GM23338 (cell line): ENCODE data around the gene MAPK9. TPM values are rescaled to one million over a fixed set of nuclear protein-coding genes. Genes with fewer than 3 reads are reported as not detected.

Experiments used
- ATAC-seq: fragments of 200-7000 bp; cut with Tn5 transposase; 3 replicates; pipeline ENCODE4 v1.9.1; 2020
- DNase-seq: peaks from one replicate; pipeline ENCODE4 v3.0.0-alpha.2; 2015; ENCODE audit warnings: low spot score
- H2AFZ ChIP-seq: fragments of 200-600 bp; sonication (generic); 2 replicates; pipeline ENCODE4 v1.8.0; 2016; ENCODE audit warnings: antibody characterized with exemption, mild to moderate bottlenecking, moderate library complexity
- H3F3A ChIP-seq: fragments of 200-600 bp; sonication (generic); replicated peaks from 2 replicates; pipeline ENCODE4 v1.8.0; 2017; ENCODE audit warnings: antibody characterized with exemption, mixed run types, low read depth
- H3K27ac ChIP-seq: fragments of 200-600 bp; sonication (generic); 2 replicates; pipeline ENCODE4 v1.6.1; 2016; ENCODE audit warnings: low read depth
- H3K27me3 ChIP-seq: fragments of 200-600 bp; sonication (generic); 2 replicates; pipeline ENCODE4 v1.8.0; 2016; ENCODE audit warnings: mild to moderate bottlenecking, mixed run types, moderate library complexity; ENCODE audit not compliant: insufficient read depth
- H3K36me3 ChIP-seq: fragments of 200-600 bp; sonication (generic); 2 replicates; pipeline ENCODE4 v1.8.0; 2016; ENCODE audit warnings: mild to moderate bottlenecking; ENCODE audit not compliant: insufficient read depth
- H3K4me1 ChIP-seq: fragments of 200-600 bp; sonication (generic); 2 replicates; pipeline ENCODE4 v1.8.0; 2016; ENCODE audit warnings: mild to moderate bottlenecking, moderate library complexity; ENCODE audit not compliant: insufficient read depth
- H3K4me2 ChIP-seq: fragments of 200-600 bp; sonication (generic); 2 replicates; pipeline ENCODE4 v1.7.1; 2017; ENCODE audit warnings: mixed run types
- H3K4me3 ChIP-seq: fragments of 200-600 bp; sonication (generic); 2 replicates; pipeline ENCODE4 v1.6.1; 2016; ENCODE audit warnings: mixed run types
- H3K79me2 ChIP-seq: fragments of 200-600 bp; sonication (generic); replicated peaks from 2 replicates; pipeline ENCODE4 v1.8.0; 2017; ENCODE audit warnings: mild to moderate bottlenecking; ENCODE audit not compliant: insufficient read depth
- H3K9me2 ChIP-seq: fragments of 200-600 bp; sonication (generic); 2 replicates; pipeline ENCODE4 v1.8.0; 2017; ENCODE audit not compliant: insufficient read depth
- H4K20me1 ChIP-seq: fragments of 200-600 bp; sonication (generic); replicated peaks from 2 replicates; pipeline ENCODE4 v1.8.0; 2017; ENCODE audit warnings: mild to moderate bottlenecking; ENCODE audit not compliant: insufficient read depth
- H3K27ac Mint-ChIP-seq: 2 replicates; pipeline ENCODE4 v1.8.0; 2020; ENCODE audit warnings: inconsistent platforms, mild to moderate bottlenecking, moderate library complexity, mixed read lengths
- H3K27me3 Mint-ChIP-seq: 3 replicates; pipeline ENCODE4 v1.8.0; 2022; ENCODE audit warnings: low read depth, mild to moderate bottlenecking, moderate library complexity, mixed read lengths, inconsistent platforms; ENCODE audit not compliant: insufficient read depth, poor library complexity
- H3K36me3 Mint-ChIP-seq: 3 replicates; pipeline ENCODE4 v1.8.0; 2021; ENCODE audit warnings: low read depth, mild to moderate bottlenecking, inconsistent platforms, moderate library complexity, mixed read lengths
- H3K4me1 Mint-ChIP-seq: 3 replicates; pipeline ENCODE4 v1.8.0; 2020; ENCODE audit warnings: mild to moderate bottlenecking, inconsistent platforms, mixed read lengths
- H3K4me3 Mint-ChIP-seq: 3 replicates; pipeline ENCODE4 v1.8.0; 2021; ENCODE audit warnings: moderate library complexity, mild to moderate bottlenecking, inconsistent platforms, mixed read lengths
- H3K9me3 Mint-ChIP-seq: 3 replicates; pipeline ENCODE4 v1.8.0; 2020; ENCODE audit warnings: moderate library complexity, mild to moderate bottlenecking, inconsistent platforms, mixed read lengths
- CTCF ChIP-seq, 2 experiments: fragments of 200-600 bp in 1 of 2; sonication (generic) in 1 of 2; conservative IDR thresholded peaks; 2 replicates each; pipeline versions ENCODE4 v1.5.1 to v1.6.1; 2016 to 2017; ENCODE audit warnings: antibody characterized with exemption in 2 of 2, low read depth in 2 of 2, mild to moderate bottlenecking in 2 of 2, moderate library complexity in 1 of 2
- EZH2 ChIP-seq: fragments of 200-600 bp; sonication (generic); IDR thresholded peaks from one replicate; pipeline ENCODE4 v1.8.0; 2017; ENCODE audit warnings: antibody characterized with exemption, mild to moderate bottlenecking, low read depth; ENCODE audit not compliant: unreplicated experiment
- EZH2phosphoT487 ChIP-seq: fragments of 200-600 bp; sonication (generic); IDR thresholded peaks from one replicate; pipeline ENCODE4 v1.8.1; 2018; ENCODE audit warnings: antibody characterized with exemption; ENCODE audit not compliant: unreplicated experiment
- REST ChIP-seq: IDR thresholded peaks from one replicate; pipeline ENCODE4 v1.6.1; 2018; ENCODE audit warnings: antibody characterized with exemption; ENCODE audit not compliant: unreplicated experiment
- STAT1 ChIP-seq: IDR thresholded peaks from one replicate; pipeline ENCODE4 v1.6.1; 2016; ENCODE audit warnings: antibody characterized with exemption; ENCODE audit not compliant: unreplicated experiment
- ZNF114 ChIP-seq: fragments of 250-450 bp; sonication (Bioruptor Pico); IDR thresholded peaks from 2 replicates; pipeline ENCODE4 v1.5.0; 2020; ENCODE audit warnings: mild to moderate bottlenecking, moderate library complexity
- ZNF331 ChIP-seq: fragments of 250-450 bp; sonication (Bioruptor Pico); IDR thresholded peaks from 2 replicates; pipeline ENCODE4 v1.5.0; 2020; ENCODE audit warnings: low read depth, mild to moderate bottlenecking, moderate library complexity
- ZNF462 ChIP-seq: fragments of 250-450 bp; sonication (Bioruptor Pico); IDR thresholded peaks from 2 replicates; pipeline ENCODE4 v1.5.0; 2020; ENCODE audit warnings: mild to moderate bottlenecking, moderate library complexity
- polyA plus RNA-seq: library from polyadenylated mRNA; unstranded; fragments of >200 nt; fragmentation: Nextera tagmentation; extraction: Ambion mirVana; gene quantifications from 2 replicates; pipeline ENCODE4 v1.2.1, GENCODE V29; 2016
- total RNA-seq: library from RNA; depleted of rRNA; stranded (reverse); fragments of >200 nt; shearing (Covaris generic); gene quantifications from 2 replicates; pipeline ENCODE4 v1.2.3, GENCODE V29; 2014

MAPK9 gene
- total and polyA plus RNA-seq, 2 experiments from 2014 or later = 16.8 to 37.0 TPM

DNA sequence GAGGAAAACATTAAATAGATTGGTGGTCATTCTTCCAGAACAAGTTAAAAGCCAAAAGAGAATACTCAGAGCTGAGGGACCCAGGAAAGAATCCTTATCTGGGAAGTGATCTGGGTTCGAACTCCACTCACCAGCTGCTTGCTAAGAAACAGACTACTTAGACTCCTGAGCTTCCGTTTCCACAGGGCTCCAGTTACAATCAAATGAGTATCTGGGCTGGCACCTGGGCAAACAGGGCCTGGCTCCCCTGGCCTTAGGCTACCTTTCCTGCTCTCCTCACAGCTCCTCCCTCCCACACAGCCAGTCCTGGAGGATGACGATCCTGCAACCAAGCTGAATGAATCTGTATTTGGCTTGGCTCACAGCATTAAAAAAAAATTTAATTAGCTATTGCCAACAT, 2.5 kb downstream of the MAPK9 start:
- peaks cover 34% of the 10 kb centered on the region for H4K20me1 ChIP-seq
- H3K27ac ChIP-seq = no peak overlapping the region
- H3K4me2 ChIP-seq = no peak overlapping the region
- peaks cover 9% of the 10 kb centered on the region for H3K9me3 Mint-ChIP-seq
- peaks cover 37% of the 10 kb centered on the region for H3K36me3 Mint-ChIP-seq
- ATAC-seq = no peak
- peak; percentile 35 for DNase-seq
- H3K4me1 Mint-ChIP-seq = peaks cover 55% of the 10 kb centered on the region
- TF ChIP-seq STAT1 (no peak), ZNF462 (CRISPR knock-in tag) (no peak), ZNF331 (CRISPR knock-in tag) (no peak), EZH2phosphoT487 (no peak), CTCF (conservative IDR thresholded peaks at IDR 0.05; ENCODE audit: low read depth in 2 of 2) (no peak), EZH2 (no peak), ZNF114 (CRISPR knock-in tag) (no peak), REST (no peak)
- H3F3A ChIP-seq = peaks cover 8% of the 10 kb centered on the region; the same call in 1 of the 2 replicates
- peaks cover 32% of the 10 kb centered on the region for H3K4me1 ChIP-seq
- H3K79me2 ChIP-seq = peaks cover 73% of the 10 kb centered on the region
- H3K36me3 ChIP-seq = no peaks in the 10 kb centered on the region
- no peak overlapping the region for H3K4me3 ChIP-seq
- H3K27me3 Mint-ChIP-seq = peaks cover 15% of the 10 kb centered on the region
- no peaks in the 10 kb centered on the region for H3K9me2 ChIP-seq
- no peak overlapping the region for H2AFZ ChIP-seq
- H3K4me3 Mint-ChIP-seq = no peak overlapping the region
- no peaks in the 10 kb centered on the region for H3K27me3 ChIP-seq
- H3K27ac Mint-ChIP-seq = no peak overlapping the region
